NCI-H774 (cell line): ENCODE measurements around the gene HMGB1.
A peak's percentile ranks its signal among the peaks of the same experiment; 100 is the strongest.

Source experiments
- DNase-seq: peaks from one replicate; lab custom pipeline; 2025; lab: John Stamatoyannopoulos, UW

Gene HMGB1

DNA sequence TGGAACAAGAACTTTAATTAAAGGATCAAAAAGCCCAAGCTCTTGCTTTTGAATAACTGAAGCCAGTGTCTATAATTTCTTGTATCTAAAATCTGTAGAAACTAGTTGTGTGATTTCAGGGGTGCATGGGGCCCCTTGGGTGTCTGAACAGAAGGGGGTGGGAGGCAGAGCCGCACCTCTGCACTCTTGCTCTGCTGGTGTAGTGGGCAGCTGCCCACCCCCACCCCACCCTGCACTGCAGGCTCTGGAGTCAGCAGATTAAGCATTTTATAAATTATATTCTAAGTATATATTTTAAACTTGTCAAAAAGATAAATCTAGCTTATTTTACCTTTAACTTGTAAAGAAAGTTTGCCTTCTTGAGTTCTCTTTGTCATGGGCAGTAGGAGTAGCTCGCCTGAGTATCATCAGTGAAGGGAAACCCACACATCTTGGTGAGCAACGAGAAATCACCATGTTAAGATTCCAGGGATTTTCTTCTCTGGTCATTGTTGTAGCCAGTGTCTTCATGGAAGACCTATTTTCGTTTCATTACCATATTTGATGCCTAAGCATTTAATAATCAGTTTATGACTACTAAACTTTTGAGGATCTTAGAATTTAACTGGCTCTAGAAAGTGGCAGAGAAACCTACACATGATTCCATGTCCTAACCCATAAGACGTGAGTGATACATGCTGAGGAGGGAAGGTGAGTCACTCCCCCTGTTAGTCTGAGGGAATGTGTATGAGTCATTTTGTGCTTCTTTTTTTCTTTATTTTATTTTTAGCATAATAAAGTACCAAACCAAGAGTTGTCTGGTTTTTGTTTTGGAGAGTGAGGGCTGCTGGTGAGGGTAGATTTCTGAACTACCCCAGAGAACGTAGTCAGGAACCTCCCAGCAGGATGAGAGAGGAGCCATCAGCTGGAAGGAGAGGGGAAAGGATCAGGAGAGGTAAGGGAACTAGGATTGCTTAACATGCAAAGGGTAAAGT lies 35.7 kb downstream of the HMGB1 start:
- no peak for DNase-seq

DNA sequence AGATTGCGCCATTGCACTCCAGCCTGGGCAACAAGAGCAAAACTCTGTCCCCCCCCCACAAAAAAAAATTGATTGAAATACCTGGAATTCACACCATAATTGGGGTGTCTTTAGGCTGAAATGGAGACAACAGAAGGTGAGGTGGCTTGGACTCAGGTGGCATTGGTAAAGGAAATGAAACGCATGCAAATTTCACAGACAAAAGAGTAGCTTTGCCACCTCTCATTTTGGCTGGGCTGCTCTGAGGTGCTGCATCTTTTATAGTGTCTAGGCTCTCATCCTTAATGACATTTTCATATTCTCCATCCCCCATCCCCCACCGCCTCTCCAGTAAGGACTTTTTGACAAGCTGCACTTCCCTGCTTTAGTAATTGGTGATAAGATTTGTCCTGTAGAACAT lies 36.5 kb downstream of the HMGB1 start:
- DNase-seq = no peak

GRCh38 chr13:30423891-30424290 lies 41.8 kb downstream of the HMGB1 start:
- DNase-seq = no peak

GRCh38 chr13:30422054-30422839 lies 43.5 kb downstream of the HMGB1 start, which contains the start of gene UBE2L5:
Gene UBE2L5 (plus strand): TSS chr13:30422493. CDS start chr13:30427991, 5,498 bp downstream.
- DNase-seq = peak; percentile 15

- peak; percentile 14 for DNase-seq
Observed at GRCh38 chr13:30421093-30422053, 44.4 kb downstream of the HMGB1 start.

DNA sequence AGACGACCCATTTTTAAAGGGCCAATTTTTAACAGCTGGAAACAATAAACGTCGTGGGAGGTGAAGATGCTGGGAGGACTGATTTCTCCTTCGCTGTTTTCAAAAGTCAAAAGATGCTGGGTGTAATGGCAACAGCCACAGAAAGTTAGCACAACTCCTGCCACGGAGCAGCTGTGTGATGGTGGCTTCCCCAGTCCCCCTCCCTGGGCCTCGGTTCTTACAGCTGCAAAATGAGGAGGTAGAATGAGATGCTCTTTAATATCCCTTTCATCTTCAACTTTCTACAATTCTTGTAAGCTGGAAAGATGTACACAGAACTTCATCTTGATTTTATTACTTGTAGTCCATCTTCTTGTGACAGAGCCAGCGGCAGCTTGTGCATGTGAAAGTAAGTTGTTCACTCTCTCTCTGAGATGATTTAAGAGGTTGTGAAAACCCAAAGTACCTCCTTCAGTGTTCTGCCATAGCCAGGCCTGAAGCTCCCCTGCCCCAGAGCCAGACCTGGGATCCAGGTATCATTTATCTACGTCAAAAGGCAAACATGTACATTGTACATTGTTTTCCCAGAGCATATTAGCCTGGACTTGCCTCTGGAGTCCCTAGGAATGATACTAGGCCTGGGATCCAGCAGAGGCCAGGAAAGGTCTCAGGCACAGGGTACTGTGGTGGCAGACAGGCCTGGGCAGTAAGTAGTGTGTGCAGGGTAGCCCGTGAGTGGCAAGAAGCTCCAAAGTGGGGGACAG lies 46.8 kb downstream of the HMGB1 start:
- no peak for DNase-seq

GRCh38 chr13:30418075-30418716 lies 47.5 kb downstream of the HMGB1 start:
- DNase-seq = no peak

DNA sequence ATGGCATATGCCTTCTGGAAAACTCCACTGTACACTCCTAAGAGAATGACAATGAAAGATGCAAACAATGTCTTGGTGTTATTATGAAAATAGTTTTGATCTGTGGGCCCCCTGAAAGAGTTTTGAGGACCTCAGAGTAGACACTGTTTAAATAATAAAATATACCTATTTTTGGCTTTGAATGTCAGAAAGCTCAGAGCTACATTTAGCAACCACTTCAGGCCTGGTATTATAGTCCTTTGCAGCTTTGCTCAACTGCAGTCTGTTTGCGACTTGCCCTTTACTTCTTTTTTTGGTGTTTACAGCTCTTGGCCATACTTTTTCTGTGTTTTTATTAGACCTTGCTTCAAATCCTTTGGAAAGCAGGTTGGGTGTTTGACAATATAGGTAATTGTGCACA lies 49.3 kb downstream of the HMGB1 start:
- DNase-seq = no peak

- DNase-seq = no peak
Observed at GRCh38 chr13:30415430-30416030, 50.2 kb downstream of the HMGB1 start.

- DNase-seq = no peak
Observed at GRCh38 chr13:30413842-30414241, 51.9 kb downstream of the HMGB1 start.

GRCh38 chr13:30412346-30412745 lies 53.4 kb downstream of the HMGB1 start:
- DNase-seq = no peak

GRCh38 chr13:30410705-30411125 lies 55.0 kb downstream of the HMGB1 start:
- no peak for DNase-seq

DNA sequence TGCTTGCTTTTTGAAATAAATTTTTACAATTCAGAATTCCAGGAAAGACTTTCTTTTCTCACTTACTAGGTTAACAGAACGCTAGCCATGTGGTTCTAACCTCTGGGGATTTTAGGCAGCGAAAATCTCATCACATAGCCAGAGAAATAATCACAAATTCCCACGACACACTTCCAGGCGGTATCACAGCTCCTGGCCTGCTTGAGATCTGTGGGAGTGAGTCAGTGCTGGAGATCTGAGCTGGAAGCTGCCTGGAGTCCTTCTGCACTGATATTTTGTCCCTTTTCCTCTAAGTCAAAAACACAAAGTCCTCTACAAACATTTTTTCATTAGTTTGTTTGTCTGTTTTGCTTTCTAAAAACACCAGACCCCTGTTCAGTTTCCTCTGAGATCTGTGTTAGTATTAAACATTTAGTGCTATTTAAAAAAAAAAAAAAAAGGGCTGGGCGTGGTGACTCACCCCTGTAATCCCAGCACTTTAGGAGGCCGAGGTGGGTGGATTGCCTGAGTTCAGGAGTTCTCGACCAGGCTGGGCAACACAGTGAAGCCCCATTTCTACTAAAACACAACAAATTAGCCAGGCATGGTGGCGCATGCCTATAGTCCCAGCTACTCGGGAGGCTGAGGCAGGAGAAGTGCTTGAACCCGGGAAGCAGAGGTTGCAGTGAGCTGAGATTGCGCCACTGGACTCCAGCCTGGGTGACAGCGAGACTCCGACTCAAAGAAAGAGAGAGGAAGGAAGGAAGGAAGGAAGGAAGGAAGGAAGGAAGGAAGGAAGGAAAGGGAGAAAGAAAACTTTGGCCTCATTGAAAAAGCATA lies 55.6 kb downstream of the HMGB1 start:
- DNase-seq = no peak

DNA sequence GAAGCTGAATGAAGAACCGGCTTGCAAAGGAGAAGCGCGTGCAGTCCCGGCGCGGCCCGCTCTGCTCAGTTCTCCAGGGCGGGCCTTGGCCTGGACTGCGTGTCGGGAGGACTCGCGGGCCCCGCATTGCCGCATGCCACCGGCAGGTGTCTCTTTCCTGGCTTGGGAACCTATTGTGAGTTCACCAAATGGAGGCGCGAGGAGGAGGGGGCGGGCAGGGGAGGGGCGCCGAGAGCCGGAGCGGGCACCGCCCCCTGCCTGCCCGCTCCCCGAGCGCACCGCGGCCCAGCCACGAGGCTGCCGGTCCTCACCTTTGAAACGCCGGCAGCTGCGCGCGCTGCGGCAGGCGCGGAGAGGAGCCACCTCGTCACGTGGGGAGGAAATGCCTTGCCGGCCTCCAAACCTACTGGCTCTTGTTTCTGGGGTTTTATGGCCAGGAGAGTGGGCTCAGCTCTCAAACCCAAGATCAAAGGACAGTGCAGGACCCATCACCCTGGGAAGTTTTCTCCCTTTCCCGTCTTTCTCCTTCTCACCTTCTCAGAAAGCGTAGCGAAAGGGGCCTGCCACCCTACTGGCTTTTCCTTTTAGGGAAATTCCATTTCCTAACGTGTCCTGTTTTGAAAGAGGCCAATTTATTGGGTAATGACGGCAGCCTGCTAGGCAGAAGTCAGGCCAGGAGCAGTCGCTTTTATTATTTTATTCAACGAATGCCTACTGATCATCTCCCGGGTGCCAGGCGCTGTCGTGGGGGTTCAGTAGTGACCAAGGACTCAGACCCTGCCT lies 57.2 kb downstream of the HMGB1 start:
- peak; percentile 27 for DNase-seq

- DNase-seq = no peak
Observed at GRCh38 chr13:30406779-30407416, 58.8 kb downstream of the HMGB1 start.
